Hepatocyte (in vitro differentiated cells): ENCODE data around the gene MIOX. TPM values are rescaled to one million over a fixed set of nuclear protein-coding genes. Genes with fewer than 3 reads are reported as not detected.

Experiments
- DNase-seq: peaks from one replicate; pipeline ENCODE4 v3.0.0-alpha.2; 2016; ENCODE audit warnings: low spot score
- H2AFZ ChIP-seq: fragments of 200-600 bp; sonication (generic); 2 replicates; pipeline ENCODE4 v1.6.0; 2016; ENCODE audit warnings: antibody characterized with exemption, mild to moderate bottlenecking
- H3K27ac ChIP-seq: fragments of 200-600 bp; sonication (generic); 2 replicates; pipeline ENCODE4 v1.5.1; 2016; ENCODE audit warnings: mild to moderate bottlenecking
- H3K27me3 ChIP-seq: fragments of 200-600 bp; sonication (generic); 2 replicates; pipeline ENCODE4 v1.6.1; 2016
- H3K36me3 ChIP-seq: fragments of 200-600 bp; sonication (generic); replicated peaks from 2 replicates; pipeline ENCODE4 v1.5.1; 2016; ENCODE audit warnings: low read depth; ENCODE audit not compliant: insufficient read depth
- H3K4me1 ChIP-seq: fragments of 200-600 bp; sonication (generic); 2 replicates; pipeline ENCODE4 v1.5.1; 2016; ENCODE audit warnings: mild to moderate bottlenecking, moderate library complexity; ENCODE audit not compliant: insufficient read depth
- H3K4me2 ChIP-seq: fragments of 200-600 bp; sonication (generic); 2 replicates; pipeline ENCODE4 v1.6.0; 2016
- H3K4me3 ChIP-seq: fragments of 200-600 bp; sonication (generic); 2 replicates; pipeline ENCODE4 v1.5.1; 2016; ENCODE audit warnings: mild to moderate bottlenecking
- H3K79me2 ChIP-seq: fragments of 200-600 bp; sonication (generic); 2 replicates; pipeline ENCODE4 v1.6.0; 2017; ENCODE audit warnings: mild to moderate bottlenecking
- H3K9me2 ChIP-seq: fragments of 200-600 bp; sonication (generic); replicated peaks from 2 replicates; pipeline ENCODE4 v1.6.0; 2017; ENCODE audit warnings: mild to moderate bottlenecking; ENCODE audit not compliant: insufficient read depth
- H3K9me3 ChIP-seq: fragments of 200-600 bp; sonication (generic); 2 replicates; pipeline ENCODE4 v1.5.1; 2016; ENCODE audit warnings: low read depth, mild to moderate bottlenecking
- H4K20me1 ChIP-seq: fragments of 200-600 bp; sonication (generic); 2 replicates; pipeline ENCODE4 v1.6.0; 2016; ENCODE audit warnings: mild to moderate bottlenecking; ENCODE audit not compliant: insufficient read depth, poor library complexity, severe bottlenecking
- EZH2 ChIP-seq: fragments of 200-600 bp; sonication (generic); IDR thresholded peaks from 2 replicates; pipeline ENCODE4 v1.6.1; 2016; ENCODE audit warnings: antibody characterized with exemption, mild to moderate bottlenecking, borderline replicate concordance
- EZH2phosphoT487 ChIP-seq: fragments of 200-600 bp; sonication (generic); IDR thresholded peaks from one replicate; pipeline ENCODE4 v1.6.1; 2018; ENCODE audit warnings: antibody characterized with exemption, mild to moderate bottlenecking, low read depth, moderate library complexity; ENCODE audit not compliant: unreplicated experiment, severe bottlenecking
- WGBS: methylation state at CpG from one replicate; pipeline ENCODE4 v1.1.6; 2016; ENCODE audit warnings: low lambda C conversion rate; ENCODE audit errors: missing lambda C conversion rate; 5-methylcytosine and 5-hydroxymethylcytosine counted together
- polyA plus RNA-seq: library from polyadenylated mRNA; unstranded; fragments of >200 nt; fragmentation: Nextera tagmentation; extraction: Ambion mirVana; gene quantifications from 2 replicates; pipeline ENCODE4 v1.2.1, GENCODE V29; 2016
- total RNA-seq: library from RNA; depleted of rRNA; stranded (reverse); fragments of >200 nt; gene quantifications from 2 replicates; pipeline ENCODE4 v1.2.3, GENCODE V29; 2014
- TF ChIP-seq, protein P1 (sequence below): fragments of 200-600 bp; sonication (generic); IDR thresholded peaks from 2 replicates; pipeline ENCODE4 v1.5.1; 2016; ENCODE audit warnings: antibody characterized with exemption, mild to moderate bottlenecking; ENCODE audit not compliant: poor library complexity

Gene MIOX
- total and polyA plus RNA-seq, 2 experiments from 2014 or later = not detected

DNA sequence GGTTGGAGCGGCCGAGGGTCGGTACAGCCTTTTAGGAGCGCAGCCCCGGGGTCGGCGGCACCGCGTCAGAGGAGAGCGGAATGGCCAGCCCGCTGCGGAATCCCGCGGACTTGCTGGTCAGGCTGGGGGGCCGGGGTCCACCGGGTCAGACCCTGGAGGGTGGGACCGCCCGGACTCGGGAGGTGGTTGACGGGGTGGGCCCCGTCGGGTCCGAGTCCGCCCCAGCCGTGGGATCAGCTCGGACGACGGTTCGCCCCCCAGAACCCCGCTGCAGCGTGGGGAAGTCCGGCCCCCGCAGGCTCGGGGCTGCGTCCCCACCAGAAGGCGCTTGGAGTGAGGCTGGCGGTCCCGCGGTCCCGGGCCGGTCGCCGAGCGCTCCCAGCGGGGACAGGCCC is 5.6 kb upstream of the MIOX start:
- Histone ChIP-seq H2AFZ (peak overlapping the region; percentile 74), H3K79me2 (no peaks in the 10 kb centered on the region), H3K4me1 (peaks cover 14% of the 10 kb centered on the region), H4K20me1 (no peaks in the 10 kb centered on the region), H3K4me2 (peak overlapping the region; percentile 88), H3K36me3 (no peaks in the 10 kb centered on the region), H3K9me2 (no peaks in the 10 kb centered on the region), H3K4me3 (peak overlapping the region; percentile 52), H3K9me3 (no peaks in the 10 kb centered on the region), H3K27ac (no peak overlapping the region), H3K27me3 (peaks cover 29% of the 10 kb centered on the region)
- TF ChIP-seq, protein P1, sequence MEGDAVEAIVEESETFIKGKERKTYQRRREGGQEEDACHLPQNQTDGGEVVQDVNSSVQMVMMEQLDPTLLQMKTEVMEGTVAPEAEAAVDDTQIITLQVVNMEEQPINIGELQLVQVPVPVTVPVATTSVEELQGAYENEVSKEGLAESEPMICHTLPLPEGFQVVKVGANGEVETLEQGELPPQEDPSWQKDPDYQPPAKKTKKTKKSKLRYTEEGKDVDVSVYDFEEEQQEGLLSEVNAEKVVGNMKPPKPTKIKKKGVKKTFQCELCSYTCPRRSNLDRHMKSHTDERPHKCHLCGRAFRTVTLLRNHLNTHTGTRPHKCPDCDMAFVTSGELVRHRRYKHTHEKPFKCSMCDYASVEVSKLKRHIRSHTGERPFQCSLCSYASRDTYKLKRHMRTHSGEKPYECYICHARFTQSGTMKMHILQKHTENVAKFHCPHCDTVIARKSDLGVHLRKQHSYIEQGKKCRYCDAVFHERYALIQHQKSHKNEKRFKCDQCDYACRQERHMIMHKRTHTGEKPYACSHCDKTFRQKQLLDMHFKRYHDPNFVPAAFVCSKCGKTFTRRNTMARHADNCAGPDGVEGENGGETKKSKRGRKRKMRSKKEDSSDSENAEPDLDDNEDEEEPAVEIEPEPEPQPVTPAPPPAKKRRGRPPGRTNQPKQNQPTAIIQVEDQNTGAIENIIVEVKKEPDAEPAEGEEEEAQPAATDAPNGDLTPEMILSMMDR = no peak
- no peak for TF ChIP-seq EZH2phosphoT487
- TF ChIP-seq EZH2 = peak; percentile 79
- 10% methylated on average over 20 of the region's 45 CpGs for WGBS
- DNase-seq = no peak

DNA sequence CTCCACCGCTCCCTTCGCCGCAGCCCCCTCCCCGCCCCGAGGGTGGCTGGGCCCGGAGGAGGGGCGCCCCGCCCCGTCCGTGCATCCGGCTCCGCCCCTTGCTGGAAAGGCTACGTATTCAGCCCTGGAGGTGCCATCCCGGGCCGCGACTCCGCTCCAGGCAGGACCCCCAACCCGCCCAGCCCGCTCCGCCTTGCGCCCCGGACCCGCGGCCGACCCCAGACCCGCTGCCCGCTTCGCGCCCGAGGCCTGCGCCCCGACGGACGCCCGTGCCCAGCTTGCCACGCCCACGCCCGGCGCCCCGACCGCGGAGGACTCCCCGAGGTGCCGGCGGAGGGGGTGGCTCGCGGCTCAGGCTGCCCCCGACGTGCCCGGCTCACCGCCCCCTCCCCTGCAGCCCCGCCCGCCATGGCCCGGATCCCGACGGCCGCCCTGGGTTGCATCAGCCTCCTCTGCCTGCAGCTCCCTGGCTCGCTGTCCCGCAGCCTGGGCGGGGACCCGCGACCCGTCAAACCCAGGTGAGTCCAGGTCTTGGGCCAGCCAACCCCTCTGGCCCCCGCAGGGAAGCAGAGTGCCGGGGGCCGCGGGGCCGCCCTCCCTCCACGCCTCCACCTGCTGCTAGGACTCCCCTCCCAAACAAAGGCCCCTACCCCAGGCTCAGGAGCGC is 5.1 kb upstream of the MIOX start, which contains the start of gene ADM2:
ADM2 (plus strand) TSS at position 104 of the 667 bp plus-strand sequence; CDS start at position 409, 305 bp downstream.
- Histone ChIP-seq H4K20me1 (no peaks in the 10 kb centered on the region), H3K27me3 (peaks cover 29% of the 10 kb centered on the region), H3K4me2 (peak within 1 kb of the TSS; percentile 88), H3K4me1 (peaks cover 14% of the 10 kb centered on the region), H3K27ac (no peak within 1 kb of the TSS), H3K79me2 (no peaks in the 10 kb centered on the region), H2AFZ (peak within 1 kb of the TSS; percentile 74), H3K9me2 (no peaks in the 10 kb centered on the region), H3K36me3 (no peaks in the 10 kb centered on the region), H3K9me3 (no peaks in the 10 kb centered on the region), H3K4me3 (peak within 1 kb of the TSS; percentile 52)
- TF ChIP-seq, protein P1 = no peak
- TF ChIP-seq EZH2 = peak; percentile 17
- peak; percentile 73 for DNase-seq
- WGBS = 14% methylated on average over 13 of the region's 70 CpGs

DNA sequence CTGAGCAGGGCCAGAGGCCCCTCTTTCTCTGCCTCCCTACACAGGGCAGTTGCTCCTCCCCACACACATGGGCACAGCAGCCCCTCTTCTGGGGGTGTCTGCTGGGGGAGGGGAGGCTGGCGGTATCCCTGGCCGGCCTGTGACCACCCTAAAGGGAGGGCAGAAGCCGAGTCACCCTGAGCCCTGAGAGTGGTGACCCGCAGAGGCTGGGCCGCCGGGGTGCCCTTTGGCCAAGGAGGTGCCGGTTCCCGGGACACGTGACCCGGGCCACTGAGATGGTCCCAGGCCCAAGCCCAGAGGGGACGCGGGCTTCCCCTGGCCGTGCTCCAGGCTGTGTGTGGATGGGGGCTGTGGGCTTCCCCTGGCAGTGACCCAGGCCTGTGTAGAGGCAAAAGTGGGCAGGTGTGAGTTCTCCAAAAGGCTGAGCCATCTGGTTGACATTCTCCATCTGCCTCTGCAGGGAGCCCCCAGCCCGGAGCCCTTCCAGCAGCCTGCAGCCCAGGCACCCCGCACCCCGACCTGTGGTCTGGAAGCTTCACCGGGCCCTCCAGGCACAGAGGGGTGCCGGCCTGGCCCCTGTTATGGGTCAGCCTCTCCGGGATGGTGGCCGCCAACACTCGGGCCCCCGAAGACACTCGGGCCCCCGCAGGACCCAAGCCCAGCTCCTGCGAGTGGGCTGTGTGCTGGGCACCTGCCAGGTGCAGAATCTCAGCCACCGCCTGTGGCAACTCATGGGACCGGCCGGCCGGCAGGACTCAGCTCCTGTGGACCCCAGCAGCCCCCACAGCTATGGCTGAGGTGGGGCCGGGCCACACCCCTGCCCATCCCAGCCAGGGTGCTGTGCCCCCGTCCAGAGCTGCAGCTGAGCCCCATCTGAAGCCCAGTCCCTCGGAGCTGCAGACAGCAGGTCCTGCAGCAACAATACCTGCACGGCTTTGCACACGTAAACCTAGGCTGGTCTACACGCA is 4.3 kb upstream of the MIOX start:
- Histone ChIP-seq H3K27ac (no peak overlapping the region), H4K20me1 (no peaks in the 10 kb centered on the region), H3K4me1 (peaks cover 14% of the 10 kb centered on the region), H3K4me3 (peak overlapping the region; percentile 52), H3K9me3 (no peaks in the 10 kb centered on the region), H3K4me2 (peak overlapping the region; percentile 88), H3K36me3 (no peaks in the 10 kb centered on the region), H3K27me3 (peaks cover 29% of the 10 kb centered on the region), H2AFZ (peak overlapping the region; percentile 74), H3K79me2 (no peaks in the 10 kb centered on the region), H3K9me2 (no peaks in the 10 kb centered on the region)
- WGBS = 84% methylated on average over 30 of the region's 35 CpGs
- DNase-seq = no peak
- TF ChIP-seq EZH2phosphoT487 (no peak), EZH2 (no peak)
- TF ChIP-seq, protein P1 = no peak
